ENCODE data around the gene LAGE3. TPM values are rescaled to one million over a fixed set of nuclear protein-coding genes. Genes with fewer than 3 reads are reported as not detected.

Gene LAGE3
- total and polyA plus RNA-seq, 2 of the 8 experiments (the other 6 are each of a cell fraction or from before 2014, with no cell fraction given), result 44.5 to 102 TPM

GRCh38 chrX:154428176-154429171 lies 50.6 kb downstream of the LAGE3 start, which contains the start of gene ATP6AP1 (continued):
- peak; percentile 53; the same call in 1 of the 2 replicates for TF ChIP-seq PHF8 (conservative IDR thresholded peaks at IDR 0.05; ENCODE audit: low read depth, low read length)

Small RNA genes lying within 50 kb of the gene (microRNA-seq; reads per million reads assigned to microRNA genes)
- 0 to 0.41 reads per million in 2 experiments for gene MIR6858 (ENCODE audit: borderline microRNAs expressed in 2 of 2, borderline number of aligned reads in 2 of 2, borderline replicate concordance in 1 of 2)

Small RNA genes lying within 50 kb of the gene (small RNA-seq; reads per million reads assigned to genes)
- 0.51 reads per million for gene MIR6858 (ENCODE audit: insufficient read depth)
- not detected for gene RN7SL697P (ENCODE audit: insufficient read depth)

Other genes with a start within 250 kb of the LAGE3 start
- gene OPN1MW3, start 221.7 kb downstream of the LAGE3 start, total RNA-seq (2021; fragmentation: NEBNext Ultra II Directional; extraction: Animal tissue kit (Norgen Biotek cat#: 25700)), result not detected in 2 replicates
- gene OPN1MW3, start 221.7 kb downstream of the LAGE3 start, polyA plus RNA-seq (2011; rRNA removed), result not detected in 2 replicates
- not detected in 2 replicates for gene TEX28, start 184.2 kb downstream of the LAGE3 start, total RNA-seq (2021; fragmentation: NEBNext Ultra II Directional; extraction: Animal tissue kit (Norgen Biotek cat#: 25700))
- gene TEX28, start 184.2 kb downstream of the LAGE3 start, polyA plus RNA-seq (2011; rRNA removed), result not detected in 2 replicates
- not detected in 2 replicates for gene TKTL1, start 183.5 kb downstream of the LAGE3 start, total RNA-seq (2021; fragmentation: NEBNext Ultra II Directional; extraction: Animal tissue kit (Norgen Biotek cat#: 25700))
- 0.03 and 0.05 TPM in 2 replicates for gene TKTL1, start 183.5 kb downstream of the LAGE3 start, polyA plus RNA-seq (2011; rRNA removed)
- 925 and 957 TPM in 2 replicates for gene FLNA, start 104.6 kb downstream of the LAGE3 start, total RNA-seq (2021; fragmentation: NEBNext Ultra II Directional; extraction: Animal tissue kit (Norgen Biotek cat#: 25700))
- 315 and 451 TPM in 2 replicates for gene FLNA, start 104.6 kb downstream of the LAGE3 start, polyA plus RNA-seq (2011; rRNA removed)
- gene EMD, start 100.0 kb downstream of the LAGE3 start, total RNA-seq (2021; fragmentation: NEBNext Ultra II Directional; extraction: Animal tissue kit (Norgen Biotek cat#: 25700)), result 104 and 109 TPM in 2 replicates
- 45.5 and 128 TPM in 2 replicates for gene EMD, start 100.0 kb downstream of the LAGE3 start, polyA plus RNA-seq (2011; rRNA removed)
- 2,633 and 2,739 TPM in 2 replicates for gene RPL10, start 80.9 kb downstream of the LAGE3 start, total RNA-seq (2021; fragmentation: NEBNext Ultra II Directional; extraction: Animal tissue kit (Norgen Biotek cat#: 25700))
- gene RPL10, start 80.9 kb downstream of the LAGE3 start, polyA plus RNA-seq (2011; rRNA removed), result 4,127 and 4,293 TPM in 2 replicates
- gene DNASE1L1, start 70.0 kb downstream of the LAGE3 start, total RNA-seq (2021; fragmentation: NEBNext Ultra II Directional; extraction: Animal tissue kit (Norgen Biotek cat#: 25700)), result 8.7 and 10.3 TPM in 2 replicates
- 30.0 and 30.4 TPM in 2 replicates for gene DNASE1L1, start 70.0 kb downstream of the LAGE3 start, polyA plus RNA-seq (2011; rRNA removed)
- 23.9 and 25.3 TPM in 2 replicates for gene TAFAZZIN, start 67.7 kb downstream of the LAGE3 start, total RNA-seq (2021; fragmentation: NEBNext Ultra II Directional; extraction: Animal tissue kit (Norgen Biotek cat#: 25700))
- gene TAFAZZIN, start 67.7 kb downstream of the LAGE3 start, polyA plus RNA-seq (2011; rRNA removed), result 28.6 and 42.8 TPM in 2 replicates
- gene ATP6AP1, start 50.6 kb downstream of the LAGE3 start, total RNA-seq (2021; fragmentation: NEBNext Ultra II Directional; extraction: Animal tissue kit (Norgen Biotek cat#: 25700)), result 44.6 and 46.7 TPM in 2 replicates
- gene ATP6AP1, start 50.6 kb downstream of the LAGE3 start, polyA plus RNA-seq (2011; rRNA removed), result 80.8 and 87.8 TPM in 2 replicates
- 83.1 and 85.8 TPM in 2 replicates for gene GDI1, start 42.1 kb downstream of the LAGE3 start, total RNA-seq (2021; fragmentation: NEBNext Ultra II Directional; extraction: Animal tissue kit (Norgen Biotek cat#: 25700))
- 136 and 186 TPM in 2 replicates for gene GDI1, start 42.1 kb downstream of the LAGE3 start, polyA plus RNA-seq (2011; rRNA removed)
- 48.7 and 51.7 TPM in 2 replicates for gene FAM50A, start 35.1 kb downstream of the LAGE3 start, total RNA-seq (2021; fragmentation: NEBNext Ultra II Directional; extraction: Animal tissue kit (Norgen Biotek cat#: 25700))
- 30.7 and 37.2 TPM in 2 replicates for gene FAM50A, start 35.1 kb downstream of the LAGE3 start, polyA plus RNA-seq (2011; rRNA removed)
- 18.2 and 23.5 TPM in 2 replicates for gene PLXNA3, start 21.0 kb downstream of the LAGE3 start, total RNA-seq (2021; fragmentation: NEBNext Ultra II Directional; extraction: Animal tissue kit (Norgen Biotek cat#: 25700))
- gene PLXNA3, start 21.0 kb downstream of the LAGE3 start, polyA plus RNA-seq (2011; rRNA removed), result 10.7 and 23.5 TPM in 2 replicates
- 31.7 and 34.2 TPM in 2 replicates for gene UBL4A, start 7.3 kb upstream of the LAGE3 start, total RNA-seq (2021; fragmentation: NEBNext Ultra II Directional; extraction: Animal tissue kit (Norgen Biotek cat#: 25700))
- gene UBL4A, start 7.3 kb upstream of the LAGE3 start, polyA plus RNA-seq (2011; rRNA removed), result 23.1 and 31.0 TPM in 2 replicates
- 6.8 and 8.2 TPM in 2 replicates for gene SLC10A3, start 11.3 kb upstream of the LAGE3 start, total RNA-seq (2021; fragmentation: NEBNext Ultra II Directional; extraction: Animal tissue kit (Norgen Biotek cat#: 25700))
- gene SLC10A3, start 11.3 kb upstream of the LAGE3 start, polyA plus RNA-seq (2011; rRNA removed), result 9.5 and 11.0 TPM in 2 replicates
- gene FAM3A, start 37.0 kb upstream of the LAGE3 start, total RNA-seq (2021; fragmentation: NEBNext Ultra II Directional; extraction: Animal tissue kit (Norgen Biotek cat#: 25700)), result 16.2 and 21.7 TPM in 2 replicates
- 18.6 and 28.1 TPM in 2 replicates for gene FAM3A, start 37.0 kb upstream of the LAGE3 start, polyA plus RNA-seq (2011; rRNA removed)
- 55.1 and 61.7 TPM in 2 replicates for gene G6PD, start 67.6 kb upstream of the LAGE3 start, total RNA-seq (2021; fragmentation: NEBNext Ultra II Directional; extraction: Animal tissue kit (Norgen Biotek cat#: 25700))
- 47.3 and 88.4 TPM in 2 replicates for gene G6PD, start 67.6 kb upstream of the LAGE3 start, polyA plus RNA-seq (2011; rRNA removed)
- gene IKBKG, start 68.3 kb upstream of the LAGE3 start, total RNA-seq (2021; fragmentation: NEBNext Ultra II Directional; extraction: Animal tissue kit (Norgen Biotek cat#: 25700)), result 18.1 and 18.7 TPM in 2 replicates
- gene IKBKG, start 68.3 kb upstream of the LAGE3 start, polyA plus RNA-seq (2011; rRNA removed), result 17.5 and 33.3 TPM in 2 replicates
- gene CTAG1A, start 105.9 kb upstream of the LAGE3 start, total RNA-seq (2021; fragmentation: NEBNext Ultra II Directional; extraction: Animal tissue kit (Norgen Biotek cat#: 25700)), result not detected in 2 replicates
- gene CTAG1A, start 105.9 kb upstream of the LAGE3 start, polyA plus RNA-seq (2011; rRNA removed), result not detected in 2 replicates
- gene CTAG1B, start 140.0 kb upstream of the LAGE3 start, total RNA-seq (2021; fragmentation: NEBNext Ultra II Directional; extraction: Animal tissue kit (Norgen Biotek cat#: 25700)), result not detected in 2 replicates
- not detected in 2 replicates for gene CTAG1B, start 140.0 kb upstream of the LAGE3 start, polyA plus RNA-seq (2011; rRNA removed)
- gene CTAG2, start 174.3 kb upstream of the LAGE3 start, total RNA-seq (2021; fragmentation: NEBNext Ultra II Directional; extraction: Animal tissue kit (Norgen Biotek cat#: 25700)), result not detected in 2 replicates
- not detected in 2 replicates for gene CTAG2, start 174.3 kb upstream of the LAGE3 start, polyA plus RNA-seq (2011; rRNA removed)